Activated B cell treated with CpG ODN at 0.5 μM for 24 hours (primary cell): ENCODE data around the gene PHACTR2. TPM values are rescaled to one million over a fixed set of nuclear protein-coding genes. Genes with fewer than 3 reads are reported as not detected.

ENCODE experiments used
- ATAC-seq: fragments of 200-7000 bp; cut with Tn5 transposase; one replicate; pipeline ENCODE4 v1.10.0; 2021; ENCODE audit warnings: low read depth, mild to moderate bottlenecking, moderate library complexity
- CTCF ChIA-PET: fragments of 350-600 bp; sonication (Branson Sonifier 250); formaldehyde crosslinking; loops from one replicate; lab custom pipeline; 2021; ENCODE audit warnings: antibody characterized with exemption; lab: Charles Lee
- POLR2A ChIA-PET: fragments of 350-600 bp; sonication (Branson Sonifier 250); formaldehyde crosslinking; loops from one replicate; lab custom pipeline; 2021; ENCODE audit warnings: antibody characterized with exemption; lab: Charles Lee
- DNase-seq: peaks from one replicate; pipeline ENCODE4 v3.0.0; 2022
- H3K27ac Mint-ChIP-seq: one replicate; pipeline ENCODE4 v1.8.0; 2020; ENCODE audit warnings: mixed read lengths
- H3K27me3 Mint-ChIP-seq: one replicate; pipeline ENCODE4 v1.8.0; 2021; ENCODE audit warnings: mixed read lengths
- H3K36me3 Mint-ChIP-seq: one replicate; pipeline ENCODE4 v1.8.0; 2021; ENCODE audit warnings: low read depth, mixed read lengths
- H3K4me1 Mint-ChIP-seq: one replicate; pipeline ENCODE4 v1.8.0; 2021; ENCODE audit warnings: mixed read lengths
- H3K4me3 Mint-ChIP-seq: one replicate; pipeline ENCODE4 v1.8.0; 2020; ENCODE audit warnings: mild to moderate bottlenecking, mixed read lengths
- H3K9me3 Mint-ChIP-seq: one replicate; pipeline ENCODE4 v1.8.0; 2020; ENCODE audit warnings: mixed read lengths
- intact Hi-C: fragments of 100-400 bp; cut with micrococcal nuclease; formaldehyde crosslinking; loops from one replicate; pipeline ENCODE4 v1.15.1; 2024
- total RNA-seq: library from RNA; stranded (reverse); gene quantifications from 2 replicates; pipeline ENCODE4 v1.2.3, GENCODE V29; 2022
- TF ChIP-seq, protein P1 (sequence below): fragments of 200-600 bp; IDR thresholded peaks from one replicate; pipeline ENCODE4 v1.8.0; 2022; ENCODE audit warnings: antibody characterized with exemption, mild to moderate bottlenecking

The PHACTR2 gene
- total RNA-seq, 1 donor from 2014 or later = 11.7 TPM

DNA sequence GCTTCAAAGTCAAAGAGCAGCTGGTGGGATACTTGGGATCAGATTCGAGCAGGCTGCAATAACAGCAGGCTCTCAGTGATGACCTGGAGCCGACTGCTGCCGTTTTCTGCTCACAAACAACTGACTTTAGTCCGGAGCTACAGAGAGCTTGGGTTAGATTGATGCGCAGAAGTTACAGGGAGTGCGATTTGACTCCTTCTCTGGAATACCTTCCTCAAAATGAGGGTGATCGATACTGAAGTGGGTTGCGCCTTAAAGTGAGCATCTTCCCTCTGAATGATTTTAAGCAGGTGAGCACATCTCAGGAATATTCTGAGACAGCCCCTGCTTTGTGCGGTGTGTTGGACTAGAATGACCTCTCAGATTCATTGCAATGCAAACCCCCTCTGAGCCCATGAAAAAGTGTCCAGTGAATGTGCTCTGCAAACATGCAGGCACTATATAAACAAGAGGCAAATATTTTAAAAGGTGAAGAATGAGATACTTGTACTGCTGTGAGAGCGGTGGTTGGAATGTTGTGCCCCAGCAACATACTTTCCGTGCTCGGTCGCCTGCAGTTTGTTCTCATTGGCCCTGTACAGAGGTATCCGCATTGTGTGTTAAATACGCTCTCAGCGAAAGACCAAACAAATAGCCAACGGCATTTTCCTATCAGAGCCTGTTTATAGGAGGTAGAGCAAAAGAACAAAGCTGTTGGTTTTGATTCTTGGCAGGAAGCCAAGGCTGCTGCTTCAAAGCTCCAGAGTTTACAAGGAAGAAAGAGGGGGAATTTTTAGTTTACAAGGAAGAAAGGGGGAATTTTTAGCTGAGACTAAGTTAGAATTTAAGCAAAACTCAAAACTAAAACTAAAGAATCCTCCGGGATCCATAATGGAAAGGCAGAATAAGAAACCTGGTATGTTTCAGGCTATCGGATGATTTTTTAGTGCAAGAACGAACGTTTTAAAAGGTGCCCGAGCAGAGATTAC lies 67.7 kb downstream of the PHACTR2 start:
- Mint-ChIP-seq H3K27ac (no peak overlapping the region), H3K4me1 (no peaks in the 10 kb centered on the region), H3K27me3 (no peaks in the 10 kb centered on the region), H3K9me3 (no peaks in the 10 kb centered on the region), H3K36me3 (no peaks in the 10 kb centered on the region), H3K4me3 (no peak overlapping the region)
- ChIA-PET CTCF (no interaction called here), POLR2A (no interaction called here)
- ATAC-seq (no peak), DNase-seq (no peak)
- intact Hi-C loops = no loop called here
- TF ChIP-seq, protein P1, sequence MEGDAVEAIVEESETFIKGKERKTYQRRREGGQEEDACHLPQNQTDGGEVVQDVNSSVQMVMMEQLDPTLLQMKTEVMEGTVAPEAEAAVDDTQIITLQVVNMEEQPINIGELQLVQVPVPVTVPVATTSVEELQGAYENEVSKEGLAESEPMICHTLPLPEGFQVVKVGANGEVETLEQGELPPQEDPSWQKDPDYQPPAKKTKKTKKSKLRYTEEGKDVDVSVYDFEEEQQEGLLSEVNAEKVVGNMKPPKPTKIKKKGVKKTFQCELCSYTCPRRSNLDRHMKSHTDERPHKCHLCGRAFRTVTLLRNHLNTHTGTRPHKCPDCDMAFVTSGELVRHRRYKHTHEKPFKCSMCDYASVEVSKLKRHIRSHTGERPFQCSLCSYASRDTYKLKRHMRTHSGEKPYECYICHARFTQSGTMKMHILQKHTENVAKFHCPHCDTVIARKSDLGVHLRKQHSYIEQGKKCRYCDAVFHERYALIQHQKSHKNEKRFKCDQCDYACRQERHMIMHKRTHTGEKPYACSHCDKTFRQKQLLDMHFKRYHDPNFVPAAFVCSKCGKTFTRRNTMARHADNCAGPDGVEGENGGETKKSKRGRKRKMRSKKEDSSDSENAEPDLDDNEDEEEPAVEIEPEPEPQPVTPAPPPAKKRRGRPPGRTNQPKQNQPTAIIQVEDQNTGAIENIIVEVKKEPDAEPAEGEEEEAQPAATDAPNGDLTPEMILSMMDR = no peak

DNA sequence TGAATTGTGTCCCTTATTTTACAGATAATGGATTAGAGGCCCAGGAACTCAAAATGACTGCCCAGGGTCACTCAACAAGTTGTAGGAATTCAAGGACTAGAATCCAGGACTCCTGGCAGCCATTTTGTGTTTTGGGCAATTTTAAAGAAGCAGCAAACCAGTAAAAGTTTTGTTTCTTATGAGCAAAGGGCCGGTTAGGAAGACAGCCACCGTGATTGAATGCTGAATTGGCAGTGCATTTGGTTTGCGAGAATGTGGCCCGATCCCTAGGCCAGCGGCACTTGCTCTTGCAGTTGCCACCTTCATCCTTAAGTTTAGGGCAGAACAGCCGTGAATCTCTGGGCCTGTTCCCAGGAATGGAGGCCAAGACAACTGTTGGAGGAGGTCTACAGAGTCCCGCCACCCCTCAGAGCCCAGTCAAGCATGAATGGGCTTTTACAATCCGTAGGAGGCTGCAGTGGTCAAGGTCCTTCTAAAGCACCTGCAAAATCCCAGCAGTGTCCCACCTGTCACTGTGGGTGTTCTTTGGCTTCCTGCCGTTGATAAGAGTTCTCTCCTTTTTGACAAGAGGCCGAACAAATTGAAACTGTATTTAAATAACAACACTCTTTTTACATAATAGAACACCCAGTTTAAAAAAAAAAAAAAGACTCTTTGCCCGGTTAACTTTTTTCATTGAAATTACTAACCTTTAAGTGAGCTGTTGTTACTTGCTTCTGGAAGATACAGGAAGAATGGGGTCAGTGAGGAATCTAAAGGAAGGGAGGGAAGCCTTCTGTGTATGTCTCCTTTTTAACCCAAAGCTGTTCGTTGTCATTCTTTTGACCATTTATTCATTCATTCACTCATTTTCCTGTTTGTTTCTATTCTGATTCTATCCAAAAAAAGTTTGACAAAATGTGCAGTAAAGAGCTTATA lies 68.7 kb downstream of the PHACTR2 start:
- ChIA-PET POLR2A (no interaction called here), CTCF (interaction anchor here (0.7 kb wide), 1 partner anchor 16 kb away, joined by 3 read pairs; no protein-coding TSS in a partner anchor)
- no peaks in the 10 kb centered on the region for H3K4me1 Mint-ChIP-seq
- no peak overlapping the region for H3K27ac Mint-ChIP-seq
- ATAC-seq = no peak
- no peaks in the 10 kb centered on the region for H3K36me3 Mint-ChIP-seq
- TF ChIP-seq, protein P1 = no peak
- H3K4me3 Mint-ChIP-seq = no peak overlapping the region
- H3K27me3 Mint-ChIP-seq = no peaks in the 10 kb centered on the region
- intact Hi-C loops = no loop called here
- DNase-seq = no peak
- no peaks in the 10 kb centered on the region for H3K9me3 Mint-ChIP-seq

DNA sequence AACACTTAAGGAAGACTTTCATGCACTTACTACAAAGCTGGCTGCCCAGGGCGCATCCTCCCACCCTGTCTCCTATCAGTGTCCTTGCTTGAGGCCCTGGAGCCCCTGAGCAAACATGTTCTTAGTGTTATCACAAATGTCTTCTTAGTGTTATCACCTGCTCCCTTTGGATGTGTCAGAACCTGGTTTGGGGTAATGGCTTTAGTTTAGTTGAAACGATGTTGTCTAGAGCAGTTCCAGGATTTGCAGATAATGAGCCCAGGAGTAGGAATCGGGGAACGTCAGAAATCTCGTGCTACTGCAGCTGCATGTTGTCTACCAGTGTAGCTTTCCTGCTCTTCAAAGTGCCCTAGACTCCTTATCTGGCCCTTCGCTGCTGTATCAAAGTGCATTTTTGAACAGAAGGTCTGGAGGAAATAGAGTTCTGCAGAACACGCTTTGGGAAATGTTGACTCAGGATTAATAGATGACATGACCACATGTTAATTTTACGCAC lies 69.6 kb downstream of the PHACTR2 start:
- Mint-ChIP-seq H3K9me3 (no peaks in the 10 kb centered on the region), H3K4me3 (no peak overlapping the region), H3K4me1 (no peaks in the 10 kb centered on the region), H3K27me3 (no peaks in the 10 kb centered on the region), H3K27ac (no peak overlapping the region), H3K36me3 (no peaks in the 10 kb centered on the region)
- ChIA-PET CTCF (interaction anchor here (0.7 kb wide), 1 partner anchor 15 kb away, joined by 3 read pairs; no protein-coding TSS in a partner anchor), POLR2A (no interaction called here)
- no peak for DNase-seq
- no peak for ATAC-seq
- TF ChIP-seq, protein P1 = no peak
- intact Hi-C loops = no loop called here

DNA sequence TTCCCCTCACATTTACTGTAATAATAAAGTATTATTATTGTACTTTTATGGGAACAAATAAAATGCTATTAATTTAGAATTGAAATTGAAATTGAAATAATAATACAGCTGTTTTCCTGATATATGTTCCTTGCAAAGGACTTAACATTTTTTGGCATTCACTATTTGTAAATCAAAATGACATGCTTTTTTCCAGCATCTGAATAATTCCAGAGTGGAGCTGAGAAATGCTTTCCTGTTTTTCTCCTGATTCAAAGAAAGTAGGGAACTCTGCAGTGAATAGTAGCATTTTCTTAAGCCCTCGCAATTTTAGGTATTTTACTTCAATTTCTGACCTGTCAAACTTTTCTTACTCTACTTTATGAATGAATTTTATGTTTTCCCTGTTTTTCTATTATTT lies 72.1 kb downstream of the PHACTR2 start:
- DNase-seq (no peak), ATAC-seq (no peak)
- TF ChIP-seq, protein P1 = no peak
- Mint-ChIP-seq H3K4me1 (no peaks in the 10 kb centered on the region), H3K36me3 (peaks cover 2% of the 10 kb centered on the region), H3K27ac (no peak overlapping the region), H3K4me3 (no peak overlapping the region), H3K27me3 (no peaks in the 10 kb centered on the region), H3K9me3 (no peaks in the 10 kb centered on the region)
- ChIA-PET POLR2A (no interaction called here), CTCF (no interaction called here)
- intact Hi-C loops = no loop called here
